HG03571 (cell line): ENCODE results near the gene TNFSF11.
"Not testable (repeated sequence)": the region's sequence is repeated elsewhere in the genome, so short reads cannot be mapped to it uniquely, and the experiment has no call there.

Experiments
- ATAC-seq: cut with Tn5 transposase; IDR thresholded peaks from one replicate; pipeline ENCODE4 v1.9.1; 2021; ENCODE audit not compliant: unreplicated experiment

The TNFSF11 gene

GRCh38 chr13:42559573-42560218 lies 14.3 kb upstream of the TNFSF11 start:
- ATAC-seq, result not testable (repeated sequence)

GRCh38 chr13:42560320-42560719 lies 13.6 kb upstream of the TNFSF11 start:
- ATAC-seq, result not testable (repeated sequence)

GRCh38 chr13:42561752-42562467 lies 12.0 kb upstream of the TNFSF11 start:
- no peak for ATAC-seq

- no peak for ATAC-seq
Observed at GRCh38 chr13:42567906-42568305, 6.0 kb upstream of the TNFSF11 start.

- no peak for ATAC-seq
Observed at GRCh38 chr13:42569576-42570344, 4.2 kb upstream of the TNFSF11 start.

- ATAC-seq, result no peak
Observed at GRCh38 chr13:42571895-42572294, 2.1 kb upstream of the TNFSF11 start.

GRCh38 chr13:42574435-42575311 lies 721 bp downstream of the TNFSF11 start:
- peak; percentile 54 for ATAC-seq

- ATAC-seq, result no peak
Observed at GRCh38 chr13:42575938-42576337, 2.0 kb downstream of the TNFSF11 start.

GRCh38 chr13:42577538-42577937 lies 3.6 kb downstream of the TNFSF11 start:
- no peak for ATAC-seq

GRCh38 chr13:42580644-42581043 lies 6.7 kb downstream of the TNFSF11 start:
- ATAC-seq, result no peak

GRCh38 chr13:42581427-42581826 lies 7.5 kb downstream of the TNFSF11 start:
- no peak for ATAC-seq

- no peak for ATAC-seq
Observed at GRCh38 chr13:42591602-42592001, 17.6 kb downstream of the TNFSF11 start.

GRCh38 chr13:42592915-42593900 lies 19.3 kb downstream of the TNFSF11 start:
- no peak for ATAC-seq

- ATAC-seq, result no peak
Observed at GRCh38 chr13:42594481-42595252, 20.7 kb downstream of the TNFSF11 start.

GRCh38 chr13:42595253-42595571 lies 21.3 kb downstream of the TNFSF11 start:
- ATAC-seq, result no peak

GRCh38 chr13:42597505-42597904 lies 23.6 kb downstream of the TNFSF11 start:
- no peak for ATAC-seq

GRCh38 chr13:42600943-42601342 lies 27.0 kb downstream of the TNFSF11 start:
- ATAC-seq, result no peak

- ATAC-seq, result peak; percentile 87
Observed at GRCh38 chr13:42602906-42603305, 29.0 kb downstream of the TNFSF11 start.

GRCh38 chr13:42603571-42603970 lies 29.6 kb downstream of the TNFSF11 start:
- ATAC-seq, result no peak
